Renal pelvis (tissue), 12 donors: Measurements from ENCODE around the gene RBCK1. TPM values are rescaled to one million over a fixed set of nuclear protein-coding genes. Genes with fewer than 3 reads are reported as not detected.

Source experiments
- DNase-seq: peaks from one replicate; pipeline ENCODE4 v3.0.0-alpha.2; 2013
- long read RNA-seq, 16 experiments: transcript quantifications; one replicate each; lab custom pipeline, GENCODE V29; 2026
- polyA plus RNA-seq, 3 donors: library from polyadenylated mRNA; unstranded; fragments of 120-200 nt; gene quantifications; one replicate each; pipeline ENCODE4 v1.2.1, GENCODE V29; 2013; ENCODE audit not compliant: insufficient read length in 3 of 3

RBCK1 gene
- polyA plus RNA-seq = 100 to 1,000 TPM in 1 of 3 donors, 10 to 100 TPM in 2; 82.5 to 105 (median 93.2) TPM
- long read RNA-seq, donor 1, transcript RBCK1-202 (12 exons, 2,774 nt) = minor isoform, 7 of 26 reads
- long read RNA-seq, donor 1, transcript RBCK1-213 (3 exons, 1,200 nt) = major isoform, 12 of 26 reads
- long read RNA-seq, donor 1, partial matches to known transcripts = 6 of 26 reads
- long read RNA-seq, donor 1, other reads (novel, unspliced or antisense) = 0 of 26 reads
- long read RNA-seq, donor 2, transcript RBCK1-213 (3 exons, 1,200 nt) = major isoform, 14 of 33 reads
- long read RNA-seq, donor 2, partial matches to known transcripts = 12 of 33 reads
- long read RNA-seq, donor 2, other reads (novel, unspliced or antisense) = 0 of 33 reads
- long read RNA-seq, donor 3, transcript RBCK1-202 (12 exons, 2,774 nt) = minor isoform, 8 of 34 reads
- long read RNA-seq, donor 3, transcript RBCK1-213 (3 exons, 1,200 nt) = major isoform, 18 of 34 reads
- long read RNA-seq, donor 3, partial matches to known transcripts = 5 of 34 reads
- long read RNA-seq, donor 3, other reads (novel, unspliced or antisense) = 0 of 34 reads
- long read RNA-seq, donor 4, transcript RBCK1-213 (3 exons, 1,200 nt) = major isoform, 12 of 48 reads
- long read RNA-seq, donor 4, transcript RBCK1-202 (12 exons, 2,774 nt) = minor isoform, 11 of 48 reads
- long read RNA-seq, donor 4, partial matches to known transcripts = 22 of 48 reads
- long read RNA-seq, donor 4, other reads (novel, unspliced or antisense) = 0 of 48 reads
- long read RNA-seq, donor 5, transcript RBCK1-213 (3 exons, 1,200 nt) = major isoform, 11 of 19 reads
- long read RNA-seq, donor 5, transcript RBCK1-202 (12 exons, 2,774 nt) = minor isoform, 5 of 19 reads
- long read RNA-seq, donor 5, partial matches to known transcripts = 0 of 19 reads
- long read RNA-seq, donor 5, other reads (novel, unspliced or antisense) = 0 of 19 reads
- long read RNA-seq, donor 6, transcript RBCK1-213 (3 exons, 1,200 nt) = major isoform, 10 of 29 reads
- long read RNA-seq, donor 6, partial matches to known transcripts = 14 of 29 reads
- long read RNA-seq, donor 6, other reads (novel, unspliced or antisense) = 0 of 29 reads
- long read RNA-seq, donor 7, transcript RBCK1-202 (12 exons, 2,774 nt) = major isoform, 10 of 39 reads
- long read RNA-seq, donor 7, transcript RBCK1-213 (3 exons, 1,200 nt) = major isoform, 10 of 39 reads
- long read RNA-seq, donor 7, partial matches to known transcripts = 17 of 39 reads
- long read RNA-seq, donor 7, other reads (novel, unspliced or antisense) = 0 of 39 reads
- long read RNA-seq, donor 8, transcript RBCK1-202 (12 exons, 2,774 nt) = minor isoform, 5 of 14 reads
- long read RNA-seq, donor 8, transcript RBCK1-213 (3 exons, 1,200 nt) = major isoform, 7 of 14 reads
- long read RNA-seq, donor 8, partial matches to known transcripts = 0 of 14 reads
- long read RNA-seq, donor 8, other reads (novel, unspliced or antisense) = 0 of 14 reads
- long read RNA-seq, donor 9, transcript RBCK1-213 (3 exons, 1,200 nt) = major isoform, 16 of 57 reads
- long read RNA-seq, donor 9, transcript RBCK1-202 (12 exons, 2,774 nt) = minor isoform, 7 of 57 reads
- long read RNA-seq, donor 9, partial matches to known transcripts = 28 of 57 reads
- long read RNA-seq, donor 9, other reads (novel, unspliced or antisense) = 0 of 57 reads
- long read RNA-seq, donor 10, transcript RBCK1-213 (3 exons, 1,200 nt) = major isoform, 10 of 36 reads
- long read RNA-seq, donor 10, transcript RBCK1-202 (12 exons, 2,774 nt) = minor isoform, 7 of 36 reads
- long read RNA-seq, donor 10, partial matches to known transcripts = 13 of 36 reads
- long read RNA-seq, donor 10, other reads (novel, unspliced or antisense) = 0 of 36 reads
- long read RNA-seq, donor 11, transcript RBCK1-213 (3 exons, 1,200 nt) = minor isoform, 5 of 19 reads
- long read RNA-seq, donor 11, transcript RBCK1-202 (12 exons, 2,774 nt) = major isoform, 8 of 19 reads
- long read RNA-seq, donor 11, partial matches to known transcripts = 6 of 19 reads
- long read RNA-seq, donor 11, other reads (novel, unspliced or antisense) = 0 of 19 reads
- long read RNA-seq, donor 12, transcript RBCK1-202 (12 exons, 2,774 nt) = major isoform, 14 of 51 reads
- long read RNA-seq, donor 12, transcript RBCK1-213 (3 exons, 1,200 nt) = minor isoform, 12 of 51 reads
- long read RNA-seq, donor 12, partial matches to known transcripts = 11 of 51 reads
- long read RNA-seq, donor 12, other reads (novel, unspliced or antisense) = 13 of 51 reads
- long read RNA-seq, donor 13, transcript RBCK1-213 (3 exons, 1,200 nt) = major isoform, 6 of 32 reads
- long read RNA-seq, donor 13, transcript RBCK1-202 (12 exons, 2,774 nt) = minor isoform, 5 of 32 reads
- long read RNA-seq, donor 13, partial matches to known transcripts = 20 of 32 reads
- long read RNA-seq, donor 13, other reads (novel, unspliced or antisense) = 0 of 32 reads
- long read RNA-seq, donor 14, transcript RBCK1-213 (3 exons, 1,200 nt) = major isoform, 24 of 98 reads
- long read RNA-seq, donor 14, transcript RBCK1-202 (12 exons, 2,774 nt) = minor isoform, 16 of 98 reads
- long read RNA-seq, donor 14, partial matches to known transcripts = 41 of 98 reads
- long read RNA-seq, donor 14, other reads (novel, unspliced or antisense) = 11 of 98 reads
- long read RNA-seq, donor 15, transcript RBCK1-213 (3 exons, 1,200 nt) = major isoform, 24 of 60 reads
- long read RNA-seq, donor 15, transcript RBCK1-202 (12 exons, 2,774 nt) = minor isoform, 11 of 60 reads
- long read RNA-seq, donor 15, partial matches to known transcripts = 21 of 60 reads
- long read RNA-seq, donor 15, other reads (novel, unspliced or antisense) = 0 of 60 reads
- long read RNA-seq, donor 16, transcript RBCK1-202 (12 exons, 2,774 nt) = minor isoform, 9 of 43 reads
- long read RNA-seq, donor 16, transcript RBCK1-213 (3 exons, 1,200 nt) = major isoform, 13 of 43 reads
- long read RNA-seq, donor 16, partial matches to known transcripts = 18 of 43 reads
- long read RNA-seq, donor 16, other reads (novel, unspliced or antisense) = 0 of 43 reads

DNA sequence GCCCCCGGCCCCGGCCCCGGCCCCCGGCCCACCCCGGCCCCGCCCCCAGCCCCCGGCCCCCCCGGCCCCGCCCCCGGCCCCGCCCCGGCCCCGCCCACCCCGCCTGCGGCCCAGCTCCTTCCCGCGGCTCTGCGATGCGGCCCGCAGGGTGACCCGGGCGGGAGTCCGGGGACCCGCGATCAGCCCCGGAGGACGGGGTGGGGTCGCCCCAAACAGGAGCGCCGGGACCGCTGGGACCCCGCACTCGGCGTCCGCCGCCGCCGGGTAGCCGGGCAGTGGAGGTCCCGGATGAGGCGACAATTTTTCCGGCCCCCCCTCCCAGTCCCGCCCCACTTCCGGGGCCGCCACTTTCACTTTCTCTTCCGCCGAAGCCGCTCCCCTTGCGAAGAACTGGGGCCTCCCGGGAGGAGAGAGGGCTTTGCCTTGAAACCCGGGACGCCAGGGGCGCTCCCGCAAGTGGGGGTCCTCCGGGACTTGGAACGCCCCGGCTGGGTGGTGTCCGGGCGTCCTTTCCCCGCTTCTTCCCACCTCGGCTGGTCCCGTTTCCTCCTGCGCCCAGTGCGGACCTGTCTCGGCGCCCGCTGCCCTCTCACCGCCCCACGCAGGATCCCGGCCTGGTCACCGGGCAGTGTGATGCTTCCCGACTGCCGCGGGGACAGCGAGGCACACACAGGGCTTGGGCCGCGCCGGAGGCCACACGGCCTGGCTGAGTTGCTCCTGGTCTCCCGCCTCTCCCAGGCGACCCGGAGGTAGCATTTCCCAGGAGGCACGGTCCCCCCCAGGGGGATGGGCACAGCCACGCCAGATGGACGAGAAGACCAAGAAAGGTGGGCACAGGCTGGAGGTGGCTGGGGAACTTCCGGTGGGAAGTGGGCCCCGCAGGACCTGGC is at the start of gene RBCK1:
TSS of gene RBCK1 (plus strand) at position 347 of the 890 bp plus-strand sequence. CDS start at position 806, 459 bp downstream.
- peak; percentile 85 for DNase-seq

DNA sequence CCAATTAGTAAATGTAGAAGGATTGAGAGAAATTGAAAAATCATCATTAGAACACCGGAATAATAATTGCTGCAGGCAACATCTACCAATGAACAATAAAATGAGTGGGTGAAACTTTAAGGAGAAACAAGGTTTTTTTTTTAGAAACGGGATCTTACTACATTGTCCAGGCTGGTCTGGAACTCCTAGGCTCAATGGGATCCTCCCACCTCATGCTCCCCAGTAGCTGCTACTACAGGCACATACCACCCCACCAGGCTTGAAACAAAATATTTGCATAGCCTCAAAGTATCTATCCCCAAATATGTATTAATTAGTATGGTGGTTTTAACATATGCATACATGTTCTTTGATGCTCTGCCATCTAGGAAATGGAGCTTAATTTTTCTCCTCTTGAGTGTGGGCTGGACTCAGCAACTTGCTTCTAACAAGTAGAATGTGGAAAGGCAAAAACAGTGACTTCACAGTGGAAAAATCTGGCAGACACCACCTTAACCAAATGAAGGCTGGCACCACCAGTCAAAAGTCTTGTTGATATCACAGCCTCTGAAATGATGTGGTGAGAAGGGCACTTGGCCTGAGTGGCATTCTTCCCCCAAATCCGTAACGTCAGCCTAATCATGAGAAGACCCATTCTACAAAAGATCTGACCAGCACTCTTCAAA is 49.1 kb upstream of the RBCK1 start:
- no peak for DNase-seq

DNA sequence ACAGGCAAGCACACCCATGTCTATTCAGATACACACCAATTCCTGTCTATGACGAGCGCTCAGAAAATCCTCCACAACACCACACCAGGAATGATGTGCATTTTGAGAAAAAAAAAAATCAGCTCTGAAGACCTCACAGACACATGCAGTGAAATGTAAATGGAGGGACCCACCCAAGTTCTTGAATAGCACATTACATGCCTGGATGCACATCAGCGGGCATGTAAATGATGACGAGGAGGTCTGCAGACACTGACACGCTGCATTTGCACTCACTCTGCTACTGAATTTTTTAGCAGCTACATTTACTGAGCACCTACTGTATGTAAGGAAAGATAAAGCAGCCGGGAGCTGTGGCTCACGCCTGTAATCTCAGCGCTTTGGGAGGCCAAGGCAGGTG is 46.5 kb upstream of the RBCK1 start:
- DNase-seq = no peak

DNA sequence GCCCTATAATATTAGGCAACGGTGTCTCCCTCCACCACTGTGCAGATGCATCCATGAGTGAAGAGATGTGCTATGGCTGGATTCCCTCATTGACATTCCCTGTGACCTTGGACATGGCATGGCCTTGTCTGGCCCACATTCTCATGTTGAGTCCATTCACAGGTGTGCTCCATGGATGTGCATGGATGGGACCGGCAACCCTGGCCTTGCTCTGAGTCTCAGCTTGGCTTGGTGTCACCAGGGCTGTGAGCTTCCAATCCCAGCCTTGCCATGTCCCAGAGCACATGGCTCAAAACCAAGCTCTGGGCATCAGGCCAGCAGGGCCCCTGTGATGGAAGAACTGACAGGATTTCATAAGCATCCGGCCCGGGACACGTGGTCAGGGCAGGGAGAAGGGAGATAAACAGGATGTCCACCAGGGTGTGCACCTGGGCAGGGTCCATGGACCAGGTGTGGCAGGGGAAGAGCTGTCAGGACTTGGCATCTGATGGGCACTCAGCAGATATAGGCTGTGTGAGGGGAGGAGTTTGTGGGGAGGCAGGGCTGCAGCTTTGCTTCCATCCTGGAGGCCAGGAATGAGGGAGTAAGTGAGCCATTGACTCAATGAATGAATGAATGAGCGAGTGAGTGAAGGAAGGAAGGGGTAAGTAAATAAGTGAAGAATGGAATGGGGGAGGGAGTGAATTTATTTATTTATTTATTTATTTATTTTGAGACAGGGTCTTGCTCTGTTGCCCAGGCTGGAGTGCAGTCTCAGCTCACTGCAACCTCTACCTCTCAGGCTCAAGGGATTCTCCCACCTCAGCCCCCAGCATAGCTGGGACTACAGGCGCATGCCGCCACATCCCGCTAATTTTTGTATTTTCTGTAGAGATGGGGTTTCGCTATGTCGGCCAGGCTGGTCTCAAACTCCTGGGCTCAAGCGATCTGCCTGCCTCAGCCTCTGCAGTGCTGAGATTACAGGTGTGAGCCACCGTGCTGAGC is 45.5 kb upstream of the RBCK1 start:
- no peak for DNase-seq

DNA sequence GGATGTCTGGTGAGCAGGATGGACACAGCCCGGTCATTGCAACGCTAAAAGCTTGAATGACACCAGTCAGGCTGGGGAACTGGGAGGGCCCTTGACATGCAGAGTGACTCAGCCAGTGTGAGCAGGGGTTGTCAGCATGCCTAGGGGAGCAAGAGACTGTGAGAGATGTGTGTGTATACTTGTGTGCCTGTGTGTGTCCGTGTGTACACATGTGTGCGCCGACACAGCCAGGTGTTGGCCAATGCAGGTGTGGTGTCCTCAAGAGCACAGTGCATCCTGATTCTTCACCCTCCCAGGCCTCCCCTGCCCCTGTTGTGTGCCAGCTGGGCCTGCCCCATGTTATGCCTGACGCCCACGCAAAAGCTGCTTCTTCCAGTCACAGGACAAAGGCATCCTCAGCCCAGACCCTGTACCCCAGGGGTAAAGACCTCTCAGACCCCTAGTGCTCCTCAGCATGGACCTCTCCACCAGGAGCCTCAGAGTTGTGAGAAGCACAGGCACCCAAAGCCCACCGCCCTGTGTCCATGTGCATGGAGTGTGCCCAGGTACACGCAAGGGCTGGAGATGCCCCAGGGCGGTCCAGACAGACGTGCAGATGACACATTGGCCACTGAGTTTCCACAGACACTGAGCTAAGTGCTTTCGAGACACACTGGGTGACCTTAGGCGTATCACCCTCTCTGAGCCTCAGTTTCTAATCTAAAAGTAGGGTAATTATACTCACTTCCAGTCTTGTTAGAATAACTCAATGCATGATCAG is 44.6 kb upstream of the RBCK1 start:
- no peak for DNase-seq

DNA sequence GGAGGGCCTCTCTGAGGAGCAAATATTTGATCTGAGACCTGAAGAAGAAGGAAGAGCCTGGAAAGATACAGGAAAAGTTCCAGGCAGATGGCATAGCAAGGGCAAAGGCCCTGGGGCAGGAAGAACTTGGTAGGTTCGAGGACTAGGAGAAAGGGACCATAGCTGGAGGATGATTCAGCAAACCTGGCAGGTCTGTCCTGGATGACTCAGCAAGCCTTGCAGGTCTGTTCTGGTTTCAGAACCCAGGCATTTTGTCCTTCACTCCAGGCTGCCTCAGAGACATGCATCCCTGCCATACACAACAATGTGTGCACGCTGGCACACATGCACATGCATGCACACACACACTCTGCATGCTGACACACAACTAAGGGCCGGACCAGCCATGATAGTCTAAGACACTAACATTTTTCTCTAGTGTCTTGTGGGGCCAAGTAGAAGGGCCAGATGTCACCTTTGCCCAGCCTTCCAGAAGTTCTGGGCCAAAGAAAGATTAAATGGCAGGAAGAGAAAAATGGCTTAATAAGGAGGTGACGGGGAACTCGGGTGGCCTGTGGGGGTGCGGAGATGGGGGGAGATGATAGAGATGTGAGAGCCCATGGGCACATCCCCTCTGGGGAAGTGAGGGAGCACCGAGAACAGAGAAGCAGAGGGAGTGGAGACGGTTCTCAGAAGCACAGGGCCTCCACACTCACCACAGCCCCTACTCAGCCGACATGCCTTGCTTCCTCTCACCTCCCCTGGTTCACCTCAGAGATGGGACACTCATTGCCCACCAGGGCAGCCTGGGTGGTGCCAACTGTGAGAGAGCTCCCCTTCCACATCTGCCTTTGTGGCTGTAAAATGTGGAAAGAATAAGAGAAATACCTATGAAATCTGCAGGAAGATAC is 42.9 kb upstream of the RBCK1 start:
- DNase-seq = no peak

DNA sequence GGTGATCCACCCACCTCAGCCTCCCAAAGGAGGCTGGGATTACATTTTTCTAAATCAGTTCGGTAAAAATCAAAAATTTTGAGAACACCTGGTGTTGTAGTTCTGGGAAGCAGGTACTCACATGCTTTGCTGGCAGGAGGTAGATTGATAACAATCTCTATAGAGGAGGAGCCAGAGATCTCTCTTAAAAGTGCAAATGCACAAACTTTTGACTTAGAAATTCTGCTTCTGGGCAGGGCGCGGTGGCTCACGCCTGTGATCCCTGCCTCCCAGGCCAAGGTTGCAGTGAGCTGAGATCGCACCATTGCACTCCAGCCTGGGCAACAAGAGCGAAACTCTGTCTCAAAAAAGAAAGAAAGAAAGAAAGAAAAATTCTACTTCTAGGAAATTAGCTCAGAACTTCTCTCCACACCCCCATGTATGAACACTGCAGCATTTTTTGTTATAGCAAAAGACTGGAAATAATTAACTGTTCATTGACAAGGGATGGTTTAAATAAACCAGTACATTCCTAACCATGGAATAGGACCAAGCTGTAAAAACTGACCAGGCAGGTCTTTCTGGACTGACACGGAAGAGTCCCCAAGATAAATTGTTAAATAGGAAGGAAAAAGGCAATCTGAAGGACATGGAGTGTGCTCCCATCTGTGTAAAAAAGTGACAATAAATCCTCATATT is 41.9 kb upstream of the RBCK1 start:
- no peak for DNase-seq

DNA sequence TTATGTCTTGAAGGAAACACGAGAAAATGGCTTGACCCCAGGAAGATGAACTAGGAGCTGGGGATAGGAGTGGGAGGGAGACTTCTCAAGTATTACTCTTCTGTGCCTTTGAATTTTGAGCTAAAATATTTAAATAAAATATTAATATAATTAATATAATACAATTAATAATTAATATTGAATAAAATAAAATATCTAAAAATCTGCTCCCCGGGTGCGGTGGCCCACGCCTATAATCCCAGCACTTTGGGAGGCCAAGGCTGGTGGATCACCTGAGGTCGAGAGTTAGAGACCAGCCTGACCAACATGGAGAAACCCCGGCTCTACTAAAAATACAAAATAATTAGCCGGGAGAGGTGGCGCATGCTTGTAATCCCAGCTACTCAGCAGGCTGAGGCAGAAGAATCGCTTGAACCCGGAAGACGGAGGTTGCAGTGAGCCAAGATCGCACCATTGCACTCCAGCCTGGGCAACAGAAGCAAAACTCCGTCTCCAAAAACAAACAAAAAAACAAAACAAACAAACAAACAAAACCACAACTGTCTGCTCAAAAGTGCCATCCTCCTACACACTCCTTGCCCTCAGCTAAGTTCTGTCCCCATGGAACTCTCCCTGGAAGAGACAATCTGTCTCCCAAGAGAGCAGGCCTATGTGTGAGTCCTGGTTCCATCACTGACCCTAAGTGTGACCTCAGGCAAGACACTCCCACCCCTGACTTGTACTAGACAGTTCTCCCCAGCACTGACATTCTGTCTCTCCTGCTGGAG is 41.2 kb upstream of the RBCK1 start:
- DNase-seq = no peak

DNA sequence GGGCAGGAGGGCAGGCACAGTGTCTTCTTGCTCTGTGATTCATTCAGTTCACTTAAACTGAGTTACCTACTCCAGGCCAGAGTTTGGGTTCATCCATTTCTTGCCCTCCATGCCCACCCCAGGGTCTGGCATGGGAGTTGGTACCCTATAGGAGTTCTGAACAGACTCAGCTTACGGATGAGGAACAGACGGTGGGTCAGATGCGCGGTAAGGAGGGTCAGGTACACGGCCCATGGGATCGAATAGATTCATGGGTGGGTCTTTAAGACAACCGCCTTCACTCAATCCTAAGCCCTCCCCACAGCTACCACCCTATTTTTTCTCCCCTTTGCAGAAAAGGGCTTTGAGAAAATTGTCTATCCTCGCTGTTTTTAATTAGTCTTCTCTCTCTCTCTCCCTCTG is 40.6 kb upstream of the RBCK1 start:
- no peak for DNase-seq

DNA sequence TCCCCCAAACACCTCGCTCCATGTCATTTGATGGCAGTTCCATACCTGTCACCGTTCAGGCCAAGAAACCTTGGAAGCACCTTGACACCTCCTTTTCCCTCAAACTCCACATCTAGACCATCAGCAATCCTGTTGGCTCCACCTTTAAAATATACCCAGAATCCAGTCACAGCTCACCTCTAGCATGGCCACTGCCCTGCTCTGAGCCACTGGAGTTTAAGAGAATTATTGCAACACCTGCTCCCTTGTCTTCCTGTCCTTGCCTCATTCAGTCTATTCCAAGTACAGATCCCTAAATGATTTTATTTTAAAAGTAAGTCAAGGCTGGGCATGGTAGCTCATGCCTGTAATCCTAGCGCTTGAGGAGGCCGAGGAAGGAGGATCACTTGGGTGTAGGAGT is 39.2 kb upstream of the RBCK1 start:
- DNase-seq = no peak

DNA sequence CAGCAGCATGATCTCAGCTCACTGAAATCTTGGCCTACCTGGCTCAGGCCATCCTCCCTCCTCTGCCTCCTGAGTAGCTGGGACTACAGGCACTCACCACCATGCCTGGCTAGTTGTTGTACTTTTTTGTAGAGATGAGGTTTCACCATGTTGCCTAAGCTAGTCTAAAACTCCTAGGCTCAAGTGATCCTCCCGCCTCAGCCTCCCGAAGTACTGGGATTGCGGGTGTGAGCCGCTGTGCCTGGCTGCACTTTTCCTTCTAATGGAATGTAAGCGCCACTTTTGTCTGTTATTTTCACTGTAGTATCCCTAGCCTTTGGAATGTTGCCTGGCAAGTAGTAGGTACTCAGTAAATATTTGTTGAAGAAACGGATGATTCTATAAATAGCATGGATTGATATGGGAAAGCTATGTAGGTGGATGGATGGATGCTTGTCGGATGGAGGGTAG is 37.9 kb upstream of the RBCK1 start:
- no peak for DNase-seq
